Cerebellar cortex (tissue), 1 donor: ENCODE data around the gene TAOK1.
A peak's percentile ranks its signal among the peaks of the same experiment; 100 is the strongest.
"Not testable (repeated sequence)": the region's sequence is repeated elsewhere in the genome, so short reads cannot be mapped to it uniquely, and the experiment has no call there.

ENCODE experiments used
- DNase-seq: peaks from one replicate; pipeline ENCODE4 v3.0.0-alpha.2; 2015; ENCODE audit warnings: low spot score

Gene TAOK1

DNA sequence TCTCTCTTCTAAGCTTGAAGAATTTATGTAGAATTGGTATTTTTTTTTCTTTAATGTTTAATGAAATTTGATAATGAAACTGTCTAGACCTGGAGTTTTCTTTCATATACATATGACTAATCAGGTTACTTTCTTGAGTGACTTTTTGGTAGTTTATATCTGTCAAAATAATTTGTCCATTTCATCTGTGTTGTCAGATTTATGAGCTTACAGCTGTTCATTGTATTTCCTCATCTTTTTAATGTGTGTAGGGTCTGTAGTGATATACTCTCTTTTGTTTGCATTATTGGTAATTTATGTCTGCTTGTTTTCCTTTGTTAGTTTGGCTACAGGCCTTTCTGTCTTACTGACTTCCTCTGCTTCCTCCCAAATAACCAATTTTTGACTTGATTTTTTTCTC is 55.7 kb downstream of the TAOK1 start:
- no peak for DNase-seq

DNA sequence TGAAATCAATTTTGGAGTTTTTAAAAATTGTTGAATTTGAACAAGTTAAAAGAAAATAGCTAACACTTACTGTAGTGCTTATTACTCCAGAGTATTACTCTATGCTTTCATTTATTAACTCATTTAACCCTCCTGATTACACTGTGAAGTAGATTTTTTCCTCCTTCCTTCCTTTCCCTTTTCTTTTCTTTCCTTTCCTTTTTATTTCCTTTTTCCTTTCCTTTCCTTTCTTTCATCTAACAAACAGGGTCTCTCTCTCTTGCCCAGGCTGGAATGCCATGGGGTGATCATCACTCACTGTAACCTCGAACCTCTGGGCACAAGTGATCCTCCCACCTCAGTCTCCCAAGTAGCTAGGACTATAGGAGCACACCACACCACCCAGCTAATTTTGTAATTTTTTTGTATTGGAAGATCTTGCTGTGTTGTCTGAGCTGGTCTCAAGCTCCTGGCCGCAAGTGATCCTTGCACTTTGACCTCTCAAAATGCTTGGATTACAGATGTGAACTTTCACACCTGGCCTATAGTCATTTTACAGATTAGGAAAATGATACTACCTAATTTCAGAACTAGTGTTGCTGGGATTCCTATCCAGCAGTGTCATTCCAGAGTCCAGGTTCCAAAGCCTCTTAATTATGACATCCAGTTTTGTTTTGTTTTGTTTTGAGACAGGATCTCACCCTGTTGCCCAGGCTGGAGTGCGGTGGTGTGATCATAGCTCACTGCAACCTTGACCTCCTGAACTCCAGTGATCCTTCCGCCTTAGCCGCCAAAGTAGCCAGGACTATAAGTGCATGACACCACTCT is 59.9 kb downstream of the TAOK1 start:
- DNase-seq: no peak

DNA sequence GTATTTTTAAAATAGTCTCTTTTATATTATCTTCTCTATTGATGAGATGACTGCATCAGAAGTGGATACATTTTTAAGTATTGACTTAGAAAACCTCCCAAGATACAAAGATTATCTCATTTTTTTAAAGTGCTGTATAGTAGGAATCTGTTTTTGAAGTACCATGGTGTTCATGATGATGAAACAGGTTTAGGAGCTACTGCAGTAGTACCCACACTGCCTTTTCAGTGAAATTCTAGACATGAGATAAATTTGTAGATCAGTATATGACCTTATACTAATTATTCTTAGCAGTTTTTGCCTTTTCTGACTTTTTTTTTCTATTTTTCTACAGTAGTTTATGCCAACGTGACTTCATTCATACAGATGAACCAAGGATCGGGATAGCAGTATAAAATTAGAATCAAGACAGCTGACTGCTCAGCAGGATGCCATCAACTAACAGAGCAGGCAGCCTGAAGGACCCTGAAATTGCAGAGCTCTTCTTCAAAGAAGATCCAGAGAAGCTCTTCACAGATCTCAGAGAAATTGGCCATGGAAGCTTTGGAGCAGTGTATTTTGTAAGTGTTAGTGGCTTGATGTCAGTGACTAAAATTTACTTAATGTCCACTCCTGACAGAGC is 61.1 kb downstream of the TAOK1 start:
- DNase-seq: peak; percentile 92

DNA sequence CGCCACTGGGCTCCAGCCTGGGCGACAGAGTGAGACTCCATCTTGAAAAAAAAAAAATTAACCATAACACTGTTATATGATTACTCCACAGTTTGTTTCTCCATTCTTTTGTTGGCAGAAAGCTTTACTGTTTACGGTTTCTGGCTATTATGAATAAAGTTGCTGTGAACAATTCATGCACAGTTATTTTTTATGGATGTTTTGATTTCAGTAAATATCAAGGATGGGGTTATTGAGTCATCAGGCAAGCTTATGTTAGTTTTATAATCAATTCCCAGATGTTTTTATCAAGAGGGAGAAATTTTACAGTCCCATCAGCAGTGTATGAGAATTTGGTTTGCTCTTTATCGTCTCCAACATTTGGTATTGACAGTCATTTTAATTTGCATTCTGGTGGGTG is 67.9 kb downstream of the TAOK1 start:
- DNase-seq: no peak

DNA sequence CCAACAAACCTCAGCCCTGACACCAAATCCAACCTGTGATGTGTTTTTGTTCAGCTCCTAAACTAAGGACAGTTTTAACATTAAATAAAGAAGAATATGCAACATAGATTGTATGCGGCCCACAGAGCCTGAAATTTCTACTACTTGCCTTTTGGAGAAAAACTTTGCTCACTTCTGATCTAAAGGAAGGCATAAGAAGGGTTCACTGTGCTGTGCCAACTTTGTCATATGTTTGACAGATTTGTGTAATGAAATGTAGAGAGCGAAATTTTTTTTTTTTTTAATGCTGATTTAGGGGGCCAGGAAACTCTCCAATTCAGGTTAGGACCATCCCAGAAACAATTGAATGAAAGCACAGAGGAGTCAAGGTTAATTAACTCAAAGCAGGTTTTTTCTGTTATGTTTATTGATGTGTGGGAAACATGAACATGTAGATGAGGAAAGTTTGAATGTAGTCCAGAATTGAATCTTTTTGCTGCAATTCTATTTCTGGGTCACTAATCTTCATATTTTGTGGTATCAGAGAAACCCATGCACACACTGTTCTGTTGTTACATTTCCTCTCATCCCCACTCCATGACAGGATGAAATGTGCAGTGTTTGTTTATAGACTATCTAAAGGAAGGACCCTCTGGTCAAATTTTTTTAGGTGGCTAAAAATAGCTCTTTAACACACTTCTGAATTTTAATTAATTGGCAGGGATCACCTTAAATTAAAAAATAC is 71.5 kb downstream of the TAOK1 start:
- peak; percentile 36 for DNase-seq

DNA sequence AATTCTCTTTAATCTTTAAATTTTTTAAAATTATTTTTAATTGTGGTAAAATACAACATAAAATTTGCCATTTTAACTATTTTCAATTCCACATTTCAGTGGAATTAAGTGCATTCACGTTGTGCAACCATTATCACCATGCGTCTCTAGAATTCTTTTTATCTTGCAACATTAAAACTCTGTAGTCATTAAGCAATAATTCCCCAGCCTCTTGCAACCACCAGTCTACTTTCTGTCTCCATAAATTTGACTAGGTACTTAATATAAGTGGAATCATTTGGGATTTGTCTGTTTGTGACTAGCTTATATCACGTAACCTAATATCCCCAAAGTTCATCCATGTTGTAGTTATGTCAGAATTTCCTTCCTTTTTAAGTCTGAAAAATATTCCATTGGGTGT is 79.1 kb downstream of the TAOK1 start:
- DNase-seq: no peak

DNA sequence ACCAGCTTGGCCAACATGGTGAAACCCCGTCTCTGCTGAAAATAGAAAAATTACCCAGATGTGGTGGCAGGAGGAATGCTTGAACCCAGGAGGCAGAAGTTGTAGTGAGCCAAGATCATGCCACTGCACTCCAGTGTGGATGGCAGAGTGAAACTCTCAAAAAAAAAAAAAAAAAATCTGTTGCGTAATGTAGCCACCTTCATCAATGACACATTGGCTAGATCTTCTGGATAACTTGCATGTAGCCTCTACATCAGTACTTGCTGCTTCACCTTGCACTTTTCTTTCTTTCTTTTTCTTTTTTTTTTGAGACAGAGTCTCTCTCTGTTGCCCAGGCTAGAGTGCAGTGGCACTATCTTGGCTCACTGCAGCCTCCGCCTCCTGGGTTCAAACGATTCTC is 83.3 kb downstream of the TAOK1 start:
- DNase-seq: not testable (repeated sequence)

DNA sequence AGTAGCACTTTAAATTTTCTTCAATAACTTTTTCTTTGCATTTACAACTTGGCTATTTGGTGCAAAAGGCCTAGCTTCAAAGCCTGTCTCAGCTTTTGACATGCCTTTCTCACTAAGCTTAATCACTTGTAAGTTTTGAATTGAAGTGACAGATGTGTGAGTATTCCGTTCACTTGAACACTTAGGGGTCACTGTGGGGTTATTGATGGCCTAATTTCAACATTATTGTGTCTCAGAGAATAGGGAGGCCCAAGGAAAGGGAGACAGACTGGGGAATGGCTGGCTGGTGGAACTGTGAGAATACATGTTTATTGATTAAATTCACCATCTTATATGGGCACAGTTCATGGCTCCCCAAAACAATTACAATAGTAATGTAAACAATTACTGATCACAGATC is 84.1 kb downstream of the TAOK1 start:
- DNase-seq: no peak

DNA sequence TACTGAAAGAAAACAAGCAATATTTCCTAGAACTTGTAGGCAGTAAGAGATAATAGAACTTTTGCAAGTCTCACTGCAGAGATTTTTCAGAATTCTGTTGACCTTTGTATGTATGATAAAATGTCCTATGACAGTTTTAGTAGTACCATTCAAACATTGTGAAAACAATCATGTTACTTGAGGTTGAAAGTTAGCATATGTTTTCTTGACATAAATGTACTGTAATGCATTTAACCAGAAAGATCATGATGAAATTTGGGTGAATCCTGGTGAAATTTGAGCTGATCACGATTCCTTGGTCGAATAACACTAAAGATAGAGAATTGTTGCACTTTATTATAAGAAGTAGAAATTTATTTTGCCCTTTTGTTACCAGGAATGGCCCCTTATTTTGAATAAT is 85.7 kb downstream of the TAOK1 start:
- DNase-seq: no peak

DNA sequence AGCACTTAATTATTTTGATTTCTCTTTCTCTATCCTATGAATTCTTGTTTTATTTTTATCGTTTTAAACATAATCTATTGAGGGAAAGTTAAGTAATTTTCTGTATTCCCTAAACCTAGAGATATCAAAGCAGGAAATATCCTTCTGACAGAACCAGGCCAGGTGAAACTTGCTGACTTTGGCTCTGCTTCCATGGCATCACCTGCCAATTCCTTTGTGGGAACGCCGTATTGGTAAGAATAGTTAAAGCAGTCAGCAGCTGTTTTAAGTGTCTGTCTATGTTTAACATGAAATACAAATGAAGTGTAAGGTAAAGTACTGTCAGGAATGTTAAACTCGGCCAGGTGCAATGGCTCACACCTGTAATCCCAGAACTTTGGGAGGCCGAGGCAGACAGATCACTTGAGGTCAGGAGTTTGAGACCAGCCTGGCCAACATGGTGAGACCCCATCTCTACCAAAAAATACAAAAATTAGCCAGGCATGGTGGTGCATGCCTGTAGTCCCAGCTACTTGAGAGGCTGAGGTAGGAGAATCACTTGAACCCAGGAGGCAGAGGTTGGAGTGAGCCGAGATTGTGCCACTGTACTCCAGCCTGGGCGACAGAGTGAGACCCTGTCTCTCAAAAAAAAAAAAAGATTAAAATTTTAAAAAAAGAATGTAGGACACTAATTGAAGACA is 90.2 kb downstream of the TAOK1 start:
- DNase-seq: not testable (repeated sequence)

DNA sequence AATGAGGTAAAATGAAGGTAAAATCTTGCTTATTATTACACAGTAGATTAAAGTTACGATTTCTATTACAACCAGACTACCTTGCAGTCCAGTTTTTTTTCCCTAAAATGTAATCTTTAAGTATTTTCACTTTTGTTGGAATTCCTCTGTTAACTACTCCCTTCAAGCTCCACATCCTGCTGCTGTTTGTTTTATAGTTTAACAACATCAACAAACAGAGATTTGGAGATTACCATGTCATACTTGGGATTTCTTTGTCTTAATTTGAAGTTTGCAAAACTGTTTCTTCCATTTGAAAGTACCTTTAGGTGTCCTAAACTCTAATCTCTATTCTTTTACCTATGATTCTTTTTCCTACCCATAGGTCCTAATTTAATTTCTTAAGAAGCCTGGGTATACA is 93.3 kb downstream of the TAOK1 start:
- DNase-seq: no peak

DNA sequence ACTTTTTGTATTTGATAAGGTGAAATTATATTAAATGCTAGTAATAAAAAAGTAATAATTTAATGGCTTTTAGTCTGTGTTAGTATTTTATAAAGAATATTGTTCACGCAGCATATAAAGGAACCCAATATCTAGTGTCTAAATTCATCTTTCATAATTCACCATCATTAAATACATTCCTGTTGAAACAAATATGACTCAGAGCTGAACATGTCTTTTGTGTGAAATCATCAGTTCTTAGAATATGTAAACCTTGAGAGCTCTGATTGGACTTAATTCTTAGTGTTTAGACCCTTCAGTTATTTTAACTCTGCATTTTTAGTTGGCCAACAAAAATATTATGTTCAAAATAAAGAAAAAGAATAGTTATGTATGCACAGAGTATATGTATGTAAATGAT is 104.8 kb downstream of the TAOK1 start:
- no peak for DNase-seq

DNA sequence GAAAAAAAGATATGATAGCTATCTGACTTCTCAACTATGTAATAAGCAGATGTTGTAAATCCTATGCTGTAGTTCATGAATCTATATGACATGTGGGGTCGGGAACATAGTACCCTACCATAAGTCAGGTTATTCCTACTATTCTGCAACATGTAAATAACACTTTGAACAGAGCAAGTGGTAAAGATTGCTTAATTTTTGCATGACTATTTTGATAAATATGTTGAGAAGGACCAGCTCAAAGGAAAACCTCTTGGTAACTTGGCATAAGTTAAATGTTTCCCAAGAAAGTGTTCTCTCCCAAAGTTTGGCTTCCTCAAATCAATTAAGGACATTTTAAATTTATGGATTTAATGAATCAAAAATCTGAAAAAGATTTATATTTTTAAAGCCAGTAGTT is 114.5 kb downstream of the TAOK1 start:
- DNase-seq: no peak

DNA sequence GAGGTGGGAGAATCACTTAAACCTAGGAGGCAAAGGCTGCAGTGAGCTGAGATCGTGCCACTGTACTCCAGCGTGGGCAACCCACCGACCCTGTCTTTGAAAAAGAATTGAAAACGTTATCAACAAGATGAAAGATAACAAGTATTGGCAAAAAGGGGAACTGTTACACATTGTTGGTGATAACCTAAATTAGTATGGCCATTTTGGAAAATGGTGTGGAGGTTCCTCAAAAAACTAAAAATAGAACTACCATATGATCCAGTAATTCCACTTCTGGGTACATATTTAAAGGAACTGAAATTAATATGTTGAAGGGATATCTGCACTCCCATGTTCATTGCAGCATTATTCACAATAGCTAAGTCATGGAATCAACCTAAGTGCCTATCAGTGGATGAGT is 115.7 kb downstream of the TAOK1 start:
- DNase-seq: no peak

DNA sequence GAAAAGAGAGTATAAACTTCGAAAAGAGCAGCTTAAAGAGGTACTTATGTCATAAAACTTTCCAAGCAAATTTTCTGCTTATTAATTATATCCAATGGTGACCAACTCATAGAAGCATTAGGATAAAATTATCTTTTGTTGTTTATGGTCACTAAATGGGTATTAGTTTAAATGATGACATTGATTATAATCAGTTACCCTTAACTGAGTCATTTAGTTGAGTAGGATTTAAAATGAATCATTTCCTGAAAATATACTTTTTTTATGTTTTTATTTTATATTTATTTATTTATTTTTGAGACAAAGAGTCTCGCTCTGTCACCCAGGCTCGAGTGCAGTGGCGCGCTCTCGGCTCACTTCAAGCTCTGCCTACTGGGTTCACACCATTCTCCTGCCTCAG is 120.8 kb downstream of the TAOK1 start:
- DNase-seq: no peak

DNA sequence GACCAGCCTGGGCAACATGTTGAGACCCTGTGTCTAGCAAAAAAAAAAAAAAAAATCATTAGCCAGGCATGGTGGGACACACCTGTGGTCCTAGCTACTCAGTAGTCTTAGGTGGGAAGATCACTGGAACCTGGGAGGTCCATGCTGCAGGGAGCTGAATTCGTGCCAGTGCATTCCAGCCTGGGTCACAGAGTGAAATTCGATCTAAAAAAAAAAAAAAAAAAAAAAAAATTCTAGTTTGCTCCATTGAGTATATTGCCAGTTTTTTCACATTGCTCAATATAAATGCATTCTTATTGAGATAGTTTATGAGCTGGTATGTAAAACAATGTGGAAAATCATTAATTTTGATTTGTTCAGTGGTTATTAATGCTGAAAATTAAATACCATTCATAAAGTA is 124.6 kb downstream of the TAOK1 start:
- DNase-seq: no peak

DNA sequence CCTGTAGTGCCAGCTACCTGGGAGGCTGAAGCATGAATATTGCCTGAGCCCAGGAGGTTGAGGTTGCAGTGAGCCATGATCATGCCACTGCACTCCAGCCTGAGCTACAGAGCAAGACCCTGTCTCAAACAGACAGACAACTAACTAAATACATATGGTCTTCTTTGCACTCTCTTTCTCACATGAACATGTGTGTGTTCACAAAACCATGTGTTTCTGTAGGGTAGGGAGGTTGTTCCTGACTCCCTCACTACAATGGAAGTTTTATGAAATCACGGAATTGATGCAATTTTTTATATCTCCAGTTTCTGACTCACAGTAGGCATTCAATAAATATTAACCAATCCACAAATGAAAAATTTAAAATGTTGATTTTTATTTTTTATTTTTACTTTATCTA is 128.2 kb downstream of the TAOK1 start:
- DNase-seq: no peak

DNA sequence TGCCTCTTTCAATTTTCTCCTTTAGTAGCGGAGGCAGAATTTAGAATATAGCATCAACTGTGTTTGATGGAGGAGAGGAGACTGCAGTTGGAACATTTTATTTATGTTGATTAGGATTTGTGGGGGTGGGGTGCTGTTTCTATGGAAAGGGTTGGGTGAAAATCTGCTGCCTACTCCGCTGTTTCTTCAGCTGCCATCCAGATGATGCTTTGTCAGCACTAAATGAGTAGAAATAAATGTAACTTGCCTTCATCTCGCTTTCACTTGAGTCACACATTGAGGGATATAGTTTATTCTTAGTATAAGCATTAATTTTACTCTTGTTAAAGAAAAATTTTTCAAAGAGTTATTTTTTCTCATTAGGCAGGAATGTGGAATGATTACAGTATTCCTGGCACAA is 134.5 kb downstream of the TAOK1 start:
- DNase-seq: no peak

DNA sequence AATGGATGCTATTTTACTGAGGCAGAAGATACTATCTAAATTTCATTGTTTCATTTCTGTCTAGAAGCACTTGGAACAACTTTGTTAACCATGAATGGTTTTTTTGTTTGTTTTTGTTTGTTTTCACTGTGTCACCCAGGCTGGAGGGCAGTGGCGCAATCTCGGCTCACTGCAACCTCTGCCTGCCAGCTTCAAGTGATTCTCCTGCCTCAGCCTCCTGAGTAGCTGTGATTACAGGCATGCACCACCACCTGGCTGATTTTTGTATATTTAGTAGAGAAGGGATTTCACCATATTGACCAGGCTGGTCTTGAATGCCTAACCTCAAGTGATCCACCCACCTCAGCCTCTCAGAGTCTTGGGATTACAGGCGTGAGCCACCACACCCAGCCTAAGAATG is 136.2 kb downstream of the TAOK1 start:
- DNase-seq: no peak

DNA sequence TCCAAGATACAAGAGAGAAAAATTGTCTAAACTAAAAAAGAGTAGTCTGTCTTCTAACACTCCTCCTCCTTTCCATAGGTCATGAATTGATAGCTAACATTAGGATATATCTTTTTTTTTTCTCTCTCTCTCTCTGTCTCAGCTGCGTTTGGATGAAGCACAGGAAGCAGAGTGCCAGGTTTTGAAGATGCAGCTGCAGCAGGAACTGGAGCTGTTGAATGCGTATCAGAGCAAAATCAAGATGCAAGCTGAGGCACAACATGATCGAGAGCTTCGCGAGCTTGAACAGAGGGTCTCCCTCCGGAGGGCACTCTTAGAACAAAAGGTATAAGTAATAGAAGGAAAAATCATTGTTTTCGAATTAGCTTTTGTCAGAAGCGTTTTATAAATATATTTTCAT is 143.8 kb downstream of the TAOK1 start:
- DNase-seq: no peak

DNA sequence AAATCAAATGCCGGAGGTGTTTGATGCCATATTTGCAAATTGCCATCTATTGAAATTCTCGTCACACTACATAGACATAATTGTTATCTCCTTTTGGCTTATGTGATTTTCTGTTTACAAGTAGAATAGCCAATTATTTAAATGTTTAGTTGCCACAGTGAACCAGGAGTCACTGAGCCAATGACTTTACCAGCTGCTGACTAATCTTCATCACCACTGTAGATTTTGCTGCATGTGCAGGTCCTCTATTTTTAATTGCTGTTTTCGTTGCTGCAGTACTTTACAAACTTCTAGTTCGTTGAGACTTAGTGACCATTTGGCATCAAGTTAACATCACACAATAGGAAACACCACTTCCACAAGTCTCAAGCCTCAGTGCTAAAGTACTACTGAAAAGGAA is 153.9 kb downstream of the TAOK1 start:
- DNase-seq: no peak

DNA sequence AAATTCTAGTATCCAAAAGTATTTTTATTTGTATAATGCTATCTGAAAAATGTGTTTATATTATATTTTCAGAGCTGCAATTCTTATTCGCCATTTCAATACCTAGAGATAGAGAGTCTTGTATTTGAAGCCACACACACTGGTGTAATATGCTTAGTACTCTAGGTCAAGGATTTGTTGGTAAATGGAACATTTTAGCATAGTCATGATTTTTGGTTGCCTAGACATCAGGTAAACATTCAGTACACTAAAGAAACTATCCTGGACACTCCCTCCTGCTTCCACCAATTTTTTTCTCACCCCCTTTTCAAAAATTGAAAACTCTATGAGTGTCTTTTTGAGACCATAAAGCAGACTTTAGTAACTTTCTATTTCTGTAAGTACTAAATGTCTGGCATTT is 155.9 kb downstream of the TAOK1 start:
- DNase-seq: no peak

DNA sequence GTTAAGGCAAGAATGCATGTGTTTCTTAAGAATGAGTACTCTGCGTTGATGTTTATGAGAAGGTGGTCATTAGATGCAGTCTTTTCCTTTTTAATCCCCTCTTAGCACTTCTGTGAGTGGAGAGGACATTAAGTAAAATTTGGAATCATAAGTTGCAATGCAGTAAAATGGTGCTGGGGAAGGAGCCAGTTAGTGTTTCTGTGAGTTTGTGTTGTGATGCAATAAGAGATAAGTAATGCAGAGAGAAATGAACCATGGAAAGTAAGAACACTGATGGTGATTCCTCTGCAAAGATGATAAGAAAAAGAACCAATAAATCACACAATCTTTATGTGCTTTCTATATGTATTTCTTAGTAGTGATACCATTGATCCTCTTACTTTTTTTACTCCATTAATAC is 156.7 kb downstream of the TAOK1 start:
- DNase-seq: no peak
